Activated effector memory CD4-positive, alpha-beta T cell treated with Interleukin-2 at 50 U/mL for 16 hours (primary cell): ENCODE data around the gene TSPAN9.

Experiments
- DNase-seq: peaks from one replicate; pipeline ENCODE4 v3.0.0-alpha.2; 2020

TSPAN9 gene

GRCh38 chr12:3261782-3262359, 184.7 kb downstream of the TSPAN9 start:
- no peak for DNase-seq

GRCh38 chr12:3262470-3262869, 185.3 kb downstream of the TSPAN9 start:
- DNase-seq: no peak

GRCh38 chr12:3263282-3263681, 186.1 kb downstream of the TSPAN9 start:
- DNase-seq: no peak

- no peak for DNase-seq
Observed at GRCh38 chr12:3263939-3264922, 187.1 kb downstream of the TSPAN9 start.

- DNase-seq: no peak
Observed at GRCh38 chr12:3265406-3265805, 188.2 kb downstream of the TSPAN9 start.

GRCh38 chr12:3266638-3267037, 189.5 kb downstream of the TSPAN9 start:
- DNase-seq: no peak

GRCh38 chr12:3267690-3268089, 190.5 kb downstream of the TSPAN9 start:
- no peak for DNase-seq

GRCh38 chr12:3269594-3269993, 192.4 kb downstream of the TSPAN9 start:
- no peak for DNase-seq

- no peak for DNase-seq
Observed at GRCh38 chr12:3271146-3271545, 194.0 kb downstream of the TSPAN9 start.

GRCh38 chr12:3271639-3272038, 194.5 kb downstream of the TSPAN9 start:
- DNase-seq: no peak

- no peak for DNase-seq
Observed at GRCh38 chr12:3272958-3273357, 195.8 kb downstream of the TSPAN9 start.

- no peak for DNase-seq
Observed at GRCh38 chr12:3273409-3273853, 196.3 kb downstream of the TSPAN9 start.

GRCh38 chr12:3274664-3275063, 197.5 kb downstream of the TSPAN9 start:
- DNase-seq: no peak

GRCh38 chr12:3275171-3276041, 198.2 kb downstream of the TSPAN9 start:
- DNase-seq: peak; percentile 50

GRCh38 chr12:3276226-3276625, 199.0 kb downstream of the TSPAN9 start:
- no peak for DNase-seq

- DNase-seq: no peak
Observed at GRCh38 chr12:3277306-3277943, 200.2 kb downstream of the TSPAN9 start.

- no peak for DNase-seq
Observed at GRCh38 chr12:3278681-3279414, 201.7 kb downstream of the TSPAN9 start.

- no peak for DNase-seq
Observed at GRCh38 chr12:3279415-3279780, 202.2 kb downstream of the TSPAN9 start.

- DNase-seq: no peak
Observed at GRCh38 chr12:3279832-3280231, 202.7 kb downstream of the TSPAN9 start.

- DNase-seq: no peak
Observed at GRCh38 chr12:3280967-3281366, 203.8 kb downstream of the TSPAN9 start.

GRCh38 chr12:3281588-3282383, 204.6 kb downstream of the TSPAN9 start:
- no peak for DNase-seq
